ENCODE results near the gene ADA.

The ADA gene

DNA sequence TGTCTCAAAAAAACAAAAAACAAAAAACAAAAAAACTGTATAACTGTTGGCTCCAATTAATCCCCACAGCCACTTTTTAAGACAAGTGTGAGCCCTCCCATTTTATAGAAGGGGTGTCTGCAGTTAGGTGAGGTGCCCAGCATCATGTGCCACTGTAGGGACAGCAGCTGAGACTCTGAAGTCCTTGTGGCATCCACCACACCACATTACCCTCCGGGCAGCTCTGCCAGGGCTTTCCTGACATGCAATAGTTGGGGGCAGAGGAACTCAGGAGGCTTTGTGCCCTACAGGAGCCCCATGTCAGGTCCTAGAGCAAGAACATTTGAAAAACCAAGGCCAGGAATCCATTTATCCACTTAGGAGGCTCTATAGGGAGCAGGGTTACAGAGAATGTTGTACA lies 51.8 kb downstream of the ADA start:
- TF ChIP-seq, protein P1, sequence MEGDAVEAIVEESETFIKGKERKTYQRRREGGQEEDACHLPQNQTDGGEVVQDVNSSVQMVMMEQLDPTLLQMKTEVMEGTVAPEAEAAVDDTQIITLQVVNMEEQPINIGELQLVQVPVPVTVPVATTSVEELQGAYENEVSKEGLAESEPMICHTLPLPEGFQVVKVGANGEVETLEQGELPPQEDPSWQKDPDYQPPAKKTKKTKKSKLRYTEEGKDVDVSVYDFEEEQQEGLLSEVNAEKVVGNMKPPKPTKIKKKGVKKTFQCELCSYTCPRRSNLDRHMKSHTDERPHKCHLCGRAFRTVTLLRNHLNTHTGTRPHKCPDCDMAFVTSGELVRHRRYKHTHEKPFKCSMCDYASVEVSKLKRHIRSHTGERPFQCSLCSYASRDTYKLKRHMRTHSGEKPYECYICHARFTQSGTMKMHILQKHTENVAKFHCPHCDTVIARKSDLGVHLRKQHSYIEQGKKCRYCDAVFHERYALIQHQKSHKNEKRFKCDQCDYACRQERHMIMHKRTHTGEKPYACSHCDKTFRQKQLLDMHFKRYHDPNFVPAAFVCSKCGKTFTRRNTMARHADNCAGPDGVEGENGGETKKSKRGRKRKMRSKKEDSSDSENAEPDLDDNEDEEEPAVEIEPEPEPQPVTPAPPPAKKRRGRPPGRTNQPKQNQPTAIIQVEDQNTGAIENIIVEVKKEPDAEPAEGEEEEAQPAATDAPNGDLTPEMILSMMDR (IDR thresholded peaks at IDR 0.05) = no peak
- Histone ChIP-seq H3K4me3 (no peak overlapping the region), H3K27ac (peak overlapping the region; percentile 88 to 90)
- no peak for DNase-seq (ENCODE audit: low spot score)

DNA sequence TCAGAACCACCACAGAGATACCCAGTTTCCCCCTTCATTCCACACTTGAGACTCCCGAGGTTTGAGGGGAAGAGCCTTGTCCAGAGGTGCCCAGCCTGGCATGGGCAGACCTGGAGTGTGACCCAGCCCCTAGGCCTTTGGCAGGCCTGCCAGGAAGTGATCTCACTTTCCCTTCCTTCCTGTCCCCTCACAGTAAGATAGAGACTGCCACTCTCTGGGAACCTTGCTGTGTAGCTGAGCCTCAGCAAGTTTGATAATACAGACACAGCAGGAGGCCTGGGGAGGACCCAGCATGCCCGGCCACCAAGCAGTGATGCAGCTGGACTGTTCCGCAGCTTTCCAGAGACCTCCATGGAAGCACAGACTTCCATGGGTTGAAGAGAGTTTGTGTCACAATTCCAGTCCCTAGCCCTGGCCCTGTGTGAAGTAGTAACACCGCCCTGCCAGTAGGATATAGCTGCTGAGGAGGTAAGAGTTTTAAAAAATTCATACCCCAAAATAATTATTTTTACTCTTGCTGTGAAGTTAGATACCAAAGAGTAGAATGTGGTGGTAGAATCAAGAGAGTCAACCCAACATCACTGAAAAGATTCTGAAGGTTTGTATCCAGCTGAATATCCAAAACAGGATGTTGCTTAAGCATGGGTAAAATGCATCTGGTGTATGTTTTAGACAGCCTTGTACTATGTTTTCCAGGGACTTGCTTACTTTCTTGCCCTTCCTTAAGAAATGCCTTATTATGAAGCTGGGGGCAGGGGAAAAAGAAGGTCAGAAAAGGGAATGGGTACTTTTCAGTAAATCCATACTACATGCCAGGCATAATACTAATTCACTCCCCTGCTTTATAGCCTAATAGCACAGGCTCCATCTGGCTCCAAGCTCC lies 52.8 kb downstream of the ADA start:
- TF ChIP-seq, protein P1 (IDR thresholded peaks at IDR 0.05) = no peak
- H3K27ac ChIP-seq = peak overlapping the region; percentile 88 to 90
- DNase-seq (ENCODE audit: low spot score) = no peak
- peak overlapping the region; percentile 45 for H3K4me3 ChIP-seq

DNA sequence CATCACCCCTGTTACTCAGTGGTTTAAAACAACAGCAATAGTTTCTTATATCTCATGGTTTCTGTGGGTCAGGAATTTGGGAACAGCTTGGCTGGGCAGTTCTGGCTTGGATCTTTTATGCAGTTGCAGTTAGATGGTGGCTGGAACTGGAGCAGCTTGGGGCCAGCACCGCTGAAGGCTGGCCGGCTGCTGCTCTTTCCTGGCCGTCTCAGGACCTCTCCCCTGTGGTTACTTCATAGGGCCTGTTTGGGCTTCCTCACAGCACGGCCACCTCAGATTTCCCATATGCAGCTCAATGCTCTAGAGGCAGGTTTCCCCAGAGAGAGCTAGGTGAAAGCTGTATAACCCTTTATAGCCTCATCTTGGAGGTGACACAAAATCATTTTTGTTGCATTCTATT lies 53.6 kb downstream of the ADA start:
- TF ChIP-seq, protein P1 (IDR thresholded peaks at IDR 0.05) = no peak
- peak overlapping the region; percentile 45 for H3K4me3 ChIP-seq
- no peak for DNase-seq (ENCODE audit: low spot score)
- peak overlapping the region; percentile 88 to 90 for H3K27ac ChIP-seq

DNA sequence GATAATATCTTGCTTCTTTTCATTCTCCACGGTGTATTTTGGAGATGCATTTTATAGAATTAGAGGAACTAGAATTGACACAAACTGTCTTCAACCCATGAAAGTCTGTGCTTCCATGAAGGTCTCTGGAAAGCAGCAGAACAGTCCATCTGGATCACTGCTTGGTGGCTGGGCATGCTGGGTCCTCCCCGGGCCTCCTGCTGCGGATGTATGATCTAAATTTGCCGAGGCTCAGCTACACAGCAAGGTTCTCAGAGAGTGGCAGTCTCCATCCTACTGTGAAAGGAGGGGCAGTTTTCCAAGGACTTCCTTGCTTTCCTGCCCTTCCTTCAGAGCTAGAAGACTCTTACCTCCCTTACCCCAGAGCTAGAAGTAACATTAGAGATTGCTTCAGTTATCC lies 54.0 kb downstream of the ADA start:
- no peak for DNase-seq (ENCODE audit: low spot score)
- TF ChIP-seq, protein P1 (IDR thresholded peaks at IDR 0.05) = no peak
- H3K27ac ChIP-seq = peak overlapping the region; percentile 88 to 90
- peak overlapping the region; percentile 45 for H3K4me3 ChIP-seq

DNA sequence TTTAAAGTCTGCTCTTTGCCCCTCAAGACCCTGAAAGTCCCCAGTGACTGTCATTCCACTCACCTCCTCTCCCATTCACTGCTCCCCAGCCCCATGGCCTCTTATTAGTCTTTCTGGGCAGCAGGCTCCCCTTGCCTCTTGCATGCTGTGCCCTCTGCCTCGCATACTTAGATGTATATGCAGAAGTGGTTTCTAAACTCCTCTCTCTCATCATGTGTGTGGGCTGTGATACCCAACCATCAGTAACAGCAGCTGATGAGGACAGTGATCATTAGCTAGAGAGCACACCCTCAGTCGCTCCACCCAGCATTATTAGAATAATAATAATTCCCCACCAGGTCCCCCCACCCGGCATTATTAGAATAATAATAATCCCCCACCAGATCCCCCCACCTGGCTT lies 54.6 kb downstream of the ADA start:
- H3K27ac ChIP-seq = peak overlapping the region; percentile 88 to 90
- no peak for DNase-seq (ENCODE audit: low spot score)
- H3K4me3 ChIP-seq = no peak overlapping the region
- TF ChIP-seq, protein P1 (IDR thresholded peaks at IDR 0.05) = no peak

DNA sequence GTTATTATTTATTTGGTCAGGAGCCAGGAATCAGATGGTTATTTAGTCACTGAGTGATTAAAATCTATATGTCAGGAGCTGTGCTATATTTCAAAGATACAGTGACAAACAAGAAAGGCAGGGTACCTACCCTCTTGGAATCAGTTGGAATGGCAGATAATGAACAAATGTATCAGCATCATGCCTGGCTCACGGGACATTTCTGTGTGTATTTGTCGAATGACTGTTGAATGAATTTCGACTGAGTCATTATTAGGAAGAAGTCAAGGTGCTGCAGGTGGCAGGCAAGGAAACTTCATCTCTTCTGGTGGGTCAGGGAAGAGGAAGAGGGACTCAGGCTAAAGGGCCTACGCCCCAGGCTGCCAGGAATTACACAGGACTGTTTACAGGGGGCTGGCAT lies 55.5 kb downstream of the ADA start:
- TF ChIP-seq, protein P1 (IDR thresholded peaks at IDR 0.05) = no peak
- Histone ChIP-seq H3K4me3 (no peak overlapping the region), H3K27ac (peak overlapping the region; percentile 88 to 90)
- no peak for DNase-seq (ENCODE audit: low spot score)

DNA sequence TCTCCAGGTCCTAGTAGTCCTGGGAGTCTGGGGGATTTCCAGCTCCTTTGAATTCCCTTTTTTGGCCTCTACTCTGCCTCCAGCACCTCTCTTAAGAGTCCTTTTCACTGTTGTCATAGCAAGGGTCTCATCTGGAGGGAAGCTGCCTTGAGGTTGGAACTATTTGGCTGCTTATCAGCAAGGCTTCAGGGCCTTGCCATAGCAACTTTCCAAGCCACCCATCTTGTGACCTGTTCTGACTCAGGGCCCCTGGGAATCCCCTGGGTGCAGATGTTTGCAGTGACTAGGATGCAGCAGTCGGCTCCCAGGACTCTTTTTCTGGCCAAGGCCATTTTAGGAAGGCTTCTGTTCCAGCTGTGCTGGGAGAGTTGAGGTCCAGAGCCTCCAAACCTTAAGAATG lies 56.8 kb downstream of the ADA start:
- peak; percentile 85 for DNase-seq (ENCODE audit: low spot score)
- H3K27ac ChIP-seq = peak overlapping the region; percentile 73 to 81
- H3K4me3 ChIP-seq = no peak overlapping the region
- TF ChIP-seq, protein P1 (IDR thresholded peaks at IDR 0.05) = no peak

All from coronary artery (tissue), 2 donors.